Thoracic aorta (tissue), 2 donors: ENCODE results near the gene GTSF1L. TPM values are rescaled to one million over a fixed set of nuclear protein-coding genes. Genes with fewer than 3 reads are reported as not detected.
"Not testable (repeated sequence)": the region's sequence is repeated elsewhere in the genome, so short reads cannot be mapped to it uniquely, and the experiment has no call there.

Experiments
- ATAC-seq: fragments of 150-250 bp; one replicate; pipeline ENCODE4 v1.8.0; 2017; ENCODE audit warnings: low read depth; ENCODE audit not compliant: insufficient number of reproducible peaks, low FRiP score
- DNase-seq: peaks from one replicate; pipeline ENCODE4 v3.0.0-alpha.2; 2020; ENCODE audit warnings: low spot score
- H3K27ac ChIP-seq, 2 donors: fragments of 200-600 bp; sonication (generic); 1 replicate in 1 of 2; 2 replicates in 1 of 2; pipeline ENCODE4 v1.5.1; 2016; ENCODE audit warnings: mild to moderate bottlenecking in 2 of 2, moderate library complexity in 2 of 2
- H3K27me3 ChIP-seq: fragments of 200-600 bp; sonication (generic); replicated peaks from 2 replicates; pipeline ENCODE4 v1.6.0; 2016; ENCODE audit warnings: mild to moderate bottlenecking; ENCODE audit not compliant: insufficient read depth
- H3K36me3 ChIP-seq: fragments of 200-600 bp; sonication (generic); one replicate; pipeline ENCODE4 v1.5.1; 2016
- H3K4me1 ChIP-seq, 2 donors: fragments of 200-600 bp; sonication (generic); 1 replicate in 1 of 2; 2 replicates in 1 of 2; pipeline versions ENCODE4 v1.5.1 to v1.6.0; 2016; ENCODE audit warnings: low read depth in 2 of 2, mild to moderate bottlenecking in 1 of 2; ENCODE audit not compliant: control insufficient read depth in 1 of 2
- H3K4me3 ChIP-seq: fragments of 200-600 bp; sonication (generic); 2 replicates; pipeline ENCODE4 v1.5.1; 2016; ENCODE audit warnings: mild to moderate bottlenecking
- H3K9me3 ChIP-seq: fragments of 200-600 bp; sonication (generic); 2 replicates; pipeline ENCODE4 v1.5.1; 2016
- total RNA-seq, 2 donors: library from RNA; depleted of rRNA; stranded (reverse); fragments of >200 nt; gene quantifications; one replicate each; pipeline versions ENCODE4 v1.1.0 to v1.2.3, GENCODE V29; 2016
- TF ChIP-seq, protein P1 (sequence below): fragments of 200-600 bp; sonication (generic); IDR thresholded peaks from one replicate; pipeline ENCODE4 v1.5.1; 2019; ENCODE audit warnings: antibody characterized with exemption

The GTSF1L gene
- total RNA-seq, 2 donors from 2014 or later = not detected

DNA sequence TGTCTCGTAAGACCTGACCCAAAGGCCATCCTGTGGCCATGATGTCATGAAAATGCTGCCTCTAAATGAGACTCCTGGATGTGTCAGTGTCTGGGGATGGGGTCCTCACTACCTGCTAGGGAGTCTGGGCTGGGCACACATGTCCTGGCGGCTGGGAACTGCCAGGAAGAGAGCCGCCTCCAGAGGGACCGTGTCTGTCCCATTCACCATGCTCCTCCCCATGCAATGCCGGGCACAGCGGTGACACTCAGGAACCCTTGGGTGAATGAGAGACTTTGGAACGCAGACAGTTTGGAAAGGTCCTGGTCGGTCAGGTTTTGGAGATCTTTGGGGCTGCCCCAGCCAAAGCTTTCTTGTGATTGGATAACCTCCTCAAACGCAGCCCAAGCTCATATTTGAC lies 40.1 kb upstream of the GTSF1L start:
- H3K36me3 ChIP-seq = no peaks in the 10 kb centered on the region
- H3K4me3 ChIP-seq = no peak overlapping the region
- peaks cover 0 to 23% of the 10 kb centered on the region in 2 donors for H3K4me1 ChIP-seq
- DNase-seq (no peak), ATAC-seq (no peak)
- no peaks in the 10 kb centered on the region for H3K9me3 ChIP-seq
- H3K27ac ChIP-seq = no peak overlapping the region
- TF ChIP-seq, protein P1, sequence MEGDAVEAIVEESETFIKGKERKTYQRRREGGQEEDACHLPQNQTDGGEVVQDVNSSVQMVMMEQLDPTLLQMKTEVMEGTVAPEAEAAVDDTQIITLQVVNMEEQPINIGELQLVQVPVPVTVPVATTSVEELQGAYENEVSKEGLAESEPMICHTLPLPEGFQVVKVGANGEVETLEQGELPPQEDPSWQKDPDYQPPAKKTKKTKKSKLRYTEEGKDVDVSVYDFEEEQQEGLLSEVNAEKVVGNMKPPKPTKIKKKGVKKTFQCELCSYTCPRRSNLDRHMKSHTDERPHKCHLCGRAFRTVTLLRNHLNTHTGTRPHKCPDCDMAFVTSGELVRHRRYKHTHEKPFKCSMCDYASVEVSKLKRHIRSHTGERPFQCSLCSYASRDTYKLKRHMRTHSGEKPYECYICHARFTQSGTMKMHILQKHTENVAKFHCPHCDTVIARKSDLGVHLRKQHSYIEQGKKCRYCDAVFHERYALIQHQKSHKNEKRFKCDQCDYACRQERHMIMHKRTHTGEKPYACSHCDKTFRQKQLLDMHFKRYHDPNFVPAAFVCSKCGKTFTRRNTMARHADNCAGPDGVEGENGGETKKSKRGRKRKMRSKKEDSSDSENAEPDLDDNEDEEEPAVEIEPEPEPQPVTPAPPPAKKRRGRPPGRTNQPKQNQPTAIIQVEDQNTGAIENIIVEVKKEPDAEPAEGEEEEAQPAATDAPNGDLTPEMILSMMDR = no peak
- H3K27me3 ChIP-seq = no peaks in the 10 kb centered on the region

DNA sequence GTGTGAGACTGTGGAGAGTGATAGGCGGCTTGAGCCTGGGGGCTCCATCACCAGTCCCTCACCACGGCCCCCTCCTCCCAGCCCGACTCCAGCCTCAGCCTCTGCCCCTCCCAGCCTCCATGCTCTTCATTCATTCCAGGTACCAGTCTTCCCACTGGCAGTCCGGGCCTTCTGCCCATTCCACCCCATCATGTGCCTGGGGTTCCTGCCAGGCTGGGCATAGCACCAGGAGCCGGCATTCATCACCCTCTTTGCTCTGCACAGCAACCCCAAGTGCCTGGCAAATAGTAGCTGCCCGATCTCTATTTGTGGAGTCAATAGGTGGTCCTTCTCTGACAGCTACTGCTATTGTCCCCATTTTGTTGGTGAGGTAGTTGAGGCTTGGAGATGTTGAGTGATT lies 39.6 kb upstream of the GTSF1L start:
- TF ChIP-seq, protein P1 = no peak
- ATAC-seq = no peak
- Histone ChIP-seq H3K27ac (no peak overlapping the region), H3K4me3 (no peak overlapping the region), H3K36me3 (no peaks in the 10 kb centered on the region), H3K9me3 (no peaks in the 10 kb centered on the region), H3K27me3 (no peaks in the 10 kb centered on the region), H3K4me1 (peaks cover 0 to 23% of the 10 kb centered on the region in 2 donors)
- DNase-seq = no peak

DNA sequence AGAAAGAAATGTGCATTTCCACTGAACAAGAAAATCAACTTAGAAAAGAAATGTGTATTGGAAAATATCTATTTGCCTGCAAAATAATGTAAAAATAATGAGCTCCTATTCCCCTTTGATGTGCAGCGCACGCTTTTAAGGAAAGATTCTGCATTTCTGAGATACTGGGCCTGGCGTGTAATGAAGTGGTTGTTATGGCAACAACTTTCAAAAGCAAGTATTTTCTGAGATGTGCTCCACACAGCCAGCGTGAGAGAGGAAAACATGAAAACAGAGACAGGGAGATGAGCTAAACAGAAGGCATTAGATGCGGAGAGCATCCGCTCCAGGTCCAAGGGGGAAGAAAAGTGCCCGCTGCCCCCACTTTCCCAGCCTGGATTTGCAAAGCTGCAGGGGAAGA lies 39.1 kb upstream of the GTSF1L start:
- Histone ChIP-seq H3K27ac (no peak overlapping the region), H3K4me3 (no peak overlapping the region), H3K27me3 (no peaks in the 10 kb centered on the region), H3K36me3 (no peaks in the 10 kb centered on the region), H3K4me1 (peaks cover 0 to 23% of the 10 kb centered on the region in 2 donors), H3K9me3 (no peaks in the 10 kb centered on the region)
- DNase-seq = no peak
- ATAC-seq = no peak
- TF ChIP-seq, protein P1 = no peak

DNA sequence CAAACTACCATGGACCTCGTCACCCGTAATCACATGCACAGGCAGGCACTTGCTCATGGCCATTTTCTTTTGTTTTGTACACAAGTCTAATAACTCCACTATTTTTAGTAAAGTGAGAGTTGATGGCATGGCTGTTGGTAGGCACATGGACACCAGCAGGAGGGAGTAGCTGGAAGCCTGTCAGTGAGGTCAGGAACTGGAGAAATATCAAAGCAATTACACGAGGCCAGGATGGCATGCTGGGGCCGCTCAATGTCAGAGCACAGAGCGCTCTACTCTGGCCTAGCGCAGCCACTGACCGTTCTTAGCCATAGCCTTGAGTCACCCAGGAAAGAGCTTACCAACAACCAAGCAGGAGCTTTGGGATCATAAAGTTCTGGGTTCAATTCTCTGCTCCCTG lies 36.1 kb upstream of the GTSF1L start:
- ATAC-seq (no peak), DNase-seq (no peak)
- TF ChIP-seq, protein P1 = no peak
- peaks cover 0 to 21% of the 10 kb centered on the region in 2 donors for H3K4me1 ChIP-seq
- no peak overlapping the region for H3K27ac ChIP-seq
- H3K27me3 ChIP-seq = no peaks in the 10 kb centered on the region
- H3K4me3 ChIP-seq = no peak overlapping the region
- H3K9me3 ChIP-seq = no peaks in the 10 kb centered on the region
- H3K36me3 ChIP-seq = no peaks in the 10 kb centered on the region

DNA sequence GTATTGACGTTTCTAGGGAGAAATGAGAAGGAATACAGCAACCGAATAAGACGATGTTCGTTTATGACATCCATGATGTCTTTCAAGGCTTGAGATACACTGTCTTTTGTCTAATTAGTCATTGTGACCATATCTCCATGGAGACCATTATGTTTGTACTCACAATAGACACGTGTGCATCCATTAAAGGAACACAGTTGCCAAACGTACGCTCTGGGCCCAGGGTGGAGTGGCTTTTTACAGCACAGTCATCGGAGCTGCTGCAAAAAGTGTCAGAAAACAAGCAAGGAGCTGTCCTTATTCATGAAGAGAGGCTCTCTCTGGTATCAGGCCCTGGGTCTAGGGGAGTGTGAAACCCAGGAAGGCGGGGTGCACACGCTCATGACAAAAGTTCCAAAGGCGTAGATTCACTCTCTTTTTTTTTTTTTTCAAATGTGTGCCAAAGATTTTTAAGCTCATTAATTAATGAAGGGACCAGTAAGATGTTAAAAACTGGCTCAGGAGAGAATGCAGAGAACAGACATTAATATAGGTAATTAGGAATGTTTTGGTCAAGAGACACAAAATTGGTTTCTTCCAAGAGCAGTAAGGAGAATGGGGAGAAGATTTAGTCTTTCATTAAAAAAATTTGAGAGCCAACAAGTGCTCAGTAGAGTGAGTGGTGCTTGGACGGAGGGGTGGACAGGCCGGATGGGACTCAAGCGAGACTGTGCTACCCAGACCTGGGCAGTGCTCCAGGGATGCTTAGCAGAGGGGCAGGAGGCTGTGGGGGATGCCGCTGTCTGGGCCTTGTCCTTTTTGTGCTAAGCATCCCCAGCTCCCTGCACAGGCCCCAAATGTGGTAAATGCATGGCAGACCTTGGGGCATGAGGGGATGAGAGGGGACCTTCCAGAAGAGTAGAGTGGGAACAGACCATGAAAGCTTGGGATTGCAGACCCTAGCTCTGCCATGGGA lies 34.9 kb upstream of the GTSF1L start:
- peaks cover 0 to 8% of the 10 kb centered on the region in 2 donors for H3K4me1 ChIP-seq
- no peak overlapping the region for H3K4me3 ChIP-seq
- DNase-seq = no peak
- TF ChIP-seq, protein P1 = no peak
- H3K27me3 ChIP-seq = no peaks in the 10 kb centered on the region
- no peaks in the 10 kb centered on the region for H3K36me3 ChIP-seq
- H3K9me3 ChIP-seq = no peaks in the 10 kb centered on the region
- no peak overlapping the region for H3K27ac ChIP-seq
- no peak for ATAC-seq

DNA sequence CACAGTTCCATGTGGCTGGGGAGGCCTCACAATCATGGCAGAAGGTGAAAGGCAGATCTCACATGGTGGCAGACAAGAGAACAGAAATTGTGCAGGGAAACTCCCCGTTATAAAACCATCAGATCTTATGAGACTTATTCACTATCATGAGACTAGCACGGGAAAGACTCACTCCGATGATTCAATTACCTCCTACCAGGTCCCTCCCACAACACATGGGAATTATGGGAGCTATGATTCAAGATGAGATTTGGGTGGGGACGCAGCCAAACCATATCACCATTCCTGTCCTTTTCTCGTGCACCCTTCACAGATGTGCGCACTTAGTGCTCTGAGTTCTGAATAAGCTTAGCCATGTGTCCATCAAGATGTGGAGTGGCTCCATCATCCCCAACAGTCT lies 31.1 kb upstream of the GTSF1L start:
- H3K4me1 ChIP-seq, H3K9me3 ChIP-seq, H3K27me3 ChIP-seq, H3K4me3 ChIP-seq, H3K27ac ChIP-seq, ATAC-seq, H3K36me3 ChIP-seq, DNase-seq: not testable (repeated sequence)
